H9 (cell line): ENCODE results near the gene CEP89. TPM values are rescaled to one million over a fixed set of nuclear protein-coding genes. Genes with fewer than 3 reads are reported as not detected.

ENCODE experiments used
- DNase-seq: peaks from one replicate; pipeline ENCODE4 v3.0.0-alpha.2; 2017
- H2AFZ ChIP-seq: one replicate; pipeline ENCODE4 v1.6.1; 2013; ENCODE audit warnings: mild to moderate bottlenecking, low read length, control low read depth, moderate library complexity
- H2AK5ac ChIP-seq: 2 replicates; pipeline ENCODE4 v1.6.1; 2013; ENCODE audit warnings: low read length, control low read depth, mixed read lengths; ENCODE audit not compliant: insufficient read length
- H2BK120ac ChIP-seq: one replicate; pipeline ENCODE4 v1.6.1; 2013; ENCODE audit warnings: low read depth, mild to moderate bottlenecking, low read length, control low read depth, inconsistent platforms; ENCODE audit not compliant: poor library complexity, severe bottlenecking
- H2BK12ac ChIP-seq: 2 replicates; pipeline ENCODE4 v1.6.1; 2013; ENCODE audit warnings: low read length, control low read depth, mixed read lengths, low read depth; ENCODE audit not compliant: insufficient read length
- H2BK15ac ChIP-seq: 2 replicates; pipeline ENCODE4 v1.6.1; 2013; ENCODE audit warnings: low read depth, low read length, control low read depth
- H2BK20ac ChIP-seq: one replicate; pipeline ENCODE4 v1.6.1; 2013; ENCODE audit warnings: low read depth, mild to moderate bottlenecking, low read length, control low read depth, inconsistent platforms; ENCODE audit not compliant: poor library complexity, severe bottlenecking
- H2BK5ac ChIP-seq: 2 replicates; pipeline ENCODE4 v1.6.1; 2013; ENCODE audit warnings: low read length, control low read depth, mixed read lengths; ENCODE audit not compliant: insufficient read length
- H3K14ac ChIP-seq: 2 replicates; pipeline ENCODE4 v1.6.1; 2013; ENCODE audit warnings: low read length, control low read depth; ENCODE audit not compliant: insufficient read depth
- H3K18ac ChIP-seq: 2 replicates; pipeline ENCODE4 v1.6.1; 2013; ENCODE audit warnings: low read depth, mild to moderate bottlenecking, mixed read lengths, low read length, control low read depth; ENCODE audit not compliant: insufficient read length
- H3K23ac ChIP-seq: 2 replicates; pipeline ENCODE4 v1.6.1; 2013; ENCODE audit warnings: low read length, control low read depth, mixed read lengths, low read depth; ENCODE audit not compliant: insufficient read length
- H3K23me2 ChIP-seq: 2 replicates; pipeline ENCODE4 v1.6.1; 2013; ENCODE audit warnings: low read depth, mild to moderate bottlenecking, mixed read lengths, low read length, control low read depth; ENCODE audit not compliant: insufficient read length, poor library complexity, severe bottlenecking
- H3K27ac ChIP-seq: 2 replicates; pipeline ENCODE4 v1.5.1; 2013; ENCODE audit warnings: low read length, control low read depth, mixed read lengths, low read depth; ENCODE audit not compliant: insufficient read length
- H3K27me3 ChIP-seq: 2 replicates; pipeline ENCODE4 v1.6.1; 2013; ENCODE audit warnings: low read length, control low read depth, inconsistent platforms; ENCODE audit not compliant: insufficient read depth
- H3K4ac ChIP-seq: 2 replicates; pipeline ENCODE4 v1.6.1; 2013; ENCODE audit warnings: low read depth, mild to moderate bottlenecking, control low read depth, inconsistent platforms, low read length, moderate library complexity
- H3K4me1 ChIP-seq: 2 replicates; pipeline ENCODE4 v1.6.1; 2013; ENCODE audit warnings: low read length, control low read depth, inconsistent platforms; ENCODE audit not compliant: insufficient read depth
- H3K4me2 ChIP-seq: 2 replicates; pipeline ENCODE4 v1.6.1; 2013; ENCODE audit warnings: low read length, control low read depth, mixed read lengths; ENCODE audit not compliant: insufficient read length, insufficient read depth
- H3K56ac ChIP-seq: 2 replicates; pipeline ENCODE4 v1.6.1; 2013; ENCODE audit warnings: low read depth, mild to moderate bottlenecking, mixed read lengths, low read length, control low read depth; ENCODE audit not compliant: insufficient read length
- H3K79me1 ChIP-seq: 2 replicates; pipeline ENCODE4 v1.6.1; 2013; ENCODE audit warnings: low read depth, mild to moderate bottlenecking, moderate library complexity, low read length, control low read depth, inconsistent platforms; ENCODE audit not compliant: insufficient read depth, poor library complexity, severe bottlenecking
- H3K79me2 ChIP-seq: 2 replicates; pipeline ENCODE4 v1.6.1; 2013; ENCODE audit warnings: low read length, control low read depth, inconsistent platforms; ENCODE audit not compliant: insufficient read depth
- H3K9ac ChIP-seq: 2 replicates; pipeline ENCODE4 v1.6.1; 2013; ENCODE audit warnings: low read length, control low read depth, mixed read lengths; ENCODE audit not compliant: insufficient read length; ENCODE audit errors: extremely low read depth
- H3K9me3 ChIP-seq: one replicate; pipeline ENCODE4 v1.6.1; 2013; ENCODE audit warnings: low read depth, low read length, inconsistent platforms; ENCODE audit not compliant: control insufficient read depth
- H3T11ph ChIP-seq: one replicate; pipeline ENCODE4 v1.6.1; 2013; ENCODE audit warnings: mild to moderate bottlenecking, low read length, control low read depth, inconsistent platforms
- H4K20me1 ChIP-seq: one replicate; pipeline ENCODE4 v1.6.1; 2013; ENCODE audit not compliant: control insufficient read depth, insufficient read length, insufficient read depth
- H4K5ac ChIP-seq: 2 replicates; pipeline ENCODE4 v1.6.1; 2013; ENCODE audit warnings: low read depth, mild to moderate bottlenecking, mixed read lengths, low read length, control low read depth; ENCODE audit not compliant: insufficient read length
- H4K8ac ChIP-seq: replicated peaks from 2 replicates; pipeline ENCODE4 v1.6.1; 2013; ENCODE audit warnings: low read length, control low read depth, mixed read lengths, low read depth; ENCODE audit not compliant: insufficient read length
- H4K91ac ChIP-seq: 2 replicates; pipeline ENCODE4 v1.6.1; 2013; ENCODE audit warnings: low read depth, mild to moderate bottlenecking, moderate library complexity, mixed read lengths, low read length, control low read depth; ENCODE audit not compliant: insufficient read length
- H3K27ac Mint-ChIP-seq, 3 experiments: 2 replicates in 2 of 3; 3 replicates in 1 of 3; pipeline ENCODE4 v1.8.0; 2020 to 2021; ENCODE audit warnings: mixed read lengths in 3 of 3, mild to moderate bottlenecking in 1 of 3, moderate library complexity in 1 of 3
- H3K27me3 Mint-ChIP-seq: 2 replicates; pipeline ENCODE4 v1.8.0; 2021; ENCODE audit warnings: low read depth, mild to moderate bottlenecking, moderate library complexity, mixed read lengths
- H3K36me3 Mint-ChIP-seq, 3 experiments: 2 replicates in 2 of 3; 3 replicates in 1 of 3; pipeline ENCODE4 v1.8.0; 2020 to 2021; ENCODE audit warnings: low read depth in 3 of 3, mixed read lengths in 3 of 3; ENCODE audit not compliant: insufficient read depth in 1 of 3
- H3K4me1 Mint-ChIP-seq, 2 experiments: 2 replicates each; pipeline ENCODE4 v1.8.0; 2020; ENCODE audit warnings: mixed read lengths in 2 of 2
- H3K4me3 Mint-ChIP-seq, 2 experiments: 2 replicates in 1 of 2; 3 replicates in 1 of 2; pipeline ENCODE4 v1.8.0; 2020 to 2021; ENCODE audit warnings: mild to moderate bottlenecking in 2 of 2, mixed read lengths in 2 of 2, moderate library complexity in 1 of 2
- H3K9me3 Mint-ChIP-seq, 2 experiments: 2 replicates in 1 of 2; 3 replicates in 1 of 2; pipeline ENCODE4 v1.8.0; 2020; ENCODE audit warnings: mild to moderate bottlenecking in 2 of 2, mixed read lengths in 2 of 2, moderate library complexity in 1 of 2
- WGBS: extraction: QIAGEN DNeasy Blood & Tissue Kit; methylation state at CpG from one replicate; pipeline ENCODE4 v1.1.7; 2013; ENCODE audit warnings: missing lambda C conversion rate, low lambda C conversion rate, mixed read lengths; ENCODE audit not compliant: insufficient read length; ENCODE audit errors: extremely low coverage; 5-methylcytosine and 5-hydroxymethylcytosine counted together
- total RNA-seq: library from RNA; stranded (reverse); gene quantifications from 2 replicates; pipeline ENCODE4 v1.2.1, GENCODE V29; 2021
- TF ChIP-seq, protein P1 (sequence below): fragments of 200-600 bp; sonication (generic); conservative IDR thresholded peaks from 3 replicates; pipeline ENCODE4 v1.8.0; 2021; ENCODE audit warnings: antibody characterized with exemption, mild to moderate bottlenecking

The CEP89 gene
- total RNA-seq, 1 experiment from 2014 or later, result 22.1 TPM

DNA sequence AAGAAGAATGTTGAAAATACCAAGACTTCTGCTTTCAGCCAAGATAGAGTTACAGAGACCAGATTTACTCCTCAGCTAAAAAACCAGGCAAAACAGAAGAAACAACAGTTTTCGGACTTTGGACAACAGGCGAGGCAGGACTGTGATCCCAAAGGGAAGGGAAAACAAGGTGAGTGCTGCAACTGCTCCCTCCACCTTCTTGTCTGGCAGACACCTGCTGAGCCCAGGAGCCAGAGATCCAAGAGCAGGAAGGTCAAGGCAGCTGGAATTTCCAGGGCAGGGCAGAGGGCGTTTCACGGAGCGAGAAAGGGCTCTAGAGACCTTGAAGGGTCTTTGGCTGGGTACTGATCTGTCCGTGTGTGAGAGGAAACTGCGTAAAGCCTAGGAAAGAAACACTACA is 69.3 kb downstream of the CEP89 start:
- Histone ChIP-seq H3K56ac (no peak overlapping the region), H3K27me3 (no peaks in the 10 kb centered on the region), H4K91ac (no peak overlapping the region), H2BK20ac (peak overlapping the region; percentile 3), H4K8ac (no peak overlapping the region), H2AFZ (no peak overlapping the region), H3K23me2 (no peaks in the 10 kb centered on the region), H4K20me1 (no peaks in the 10 kb centered on the region), H3K79me1 (no peaks in the 10 kb centered on the region), H2BK15ac (no peak overlapping the region), H3K9ac (no peak overlapping the region), H2BK5ac (no peak overlapping the region), H2BK12ac (no peak overlapping the region), H3K14ac (no peak overlapping the region), H3T11ph (no peak overlapping the region), H3K9me3 (no peaks in the 10 kb centered on the region), H3K4me1 (peaks cover 5% of the 10 kb centered on the region; the same call in 1 of the 2 replicates), H3K4me2 (peak overlapping the region; percentile 10), H4K5ac (no peak overlapping the region), H3K23ac (no peak overlapping the region), H2BK120ac (no peak overlapping the region), H3K4ac (no peak overlapping the region), H3K18ac (no peak overlapping the region), H3K27ac (no peak overlapping the region), H2AK5ac (no peak overlapping the region), H3K79me2 (no peaks in the 10 kb centered on the region)
- TF ChIP-seq, protein P1, sequence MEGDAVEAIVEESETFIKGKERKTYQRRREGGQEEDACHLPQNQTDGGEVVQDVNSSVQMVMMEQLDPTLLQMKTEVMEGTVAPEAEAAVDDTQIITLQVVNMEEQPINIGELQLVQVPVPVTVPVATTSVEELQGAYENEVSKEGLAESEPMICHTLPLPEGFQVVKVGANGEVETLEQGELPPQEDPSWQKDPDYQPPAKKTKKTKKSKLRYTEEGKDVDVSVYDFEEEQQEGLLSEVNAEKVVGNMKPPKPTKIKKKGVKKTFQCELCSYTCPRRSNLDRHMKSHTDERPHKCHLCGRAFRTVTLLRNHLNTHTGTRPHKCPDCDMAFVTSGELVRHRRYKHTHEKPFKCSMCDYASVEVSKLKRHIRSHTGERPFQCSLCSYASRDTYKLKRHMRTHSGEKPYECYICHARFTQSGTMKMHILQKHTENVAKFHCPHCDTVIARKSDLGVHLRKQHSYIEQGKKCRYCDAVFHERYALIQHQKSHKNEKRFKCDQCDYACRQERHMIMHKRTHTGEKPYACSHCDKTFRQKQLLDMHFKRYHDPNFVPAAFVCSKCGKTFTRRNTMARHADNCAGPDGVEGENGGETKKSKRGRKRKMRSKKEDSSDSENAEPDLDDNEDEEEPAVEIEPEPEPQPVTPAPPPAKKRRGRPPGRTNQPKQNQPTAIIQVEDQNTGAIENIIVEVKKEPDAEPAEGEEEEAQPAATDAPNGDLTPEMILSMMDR, result no peak
- no CpG with 5 or more reads among the region's 7 CpGs for WGBS
- DNase-seq, result peak; percentile 47
- Mint-ChIP-seq H3K9me3 (no peaks in the 10 kb centered on the region), H3K27me3 (no peaks in the 10 kb centered on the region), H3K27ac (peak overlapping the region in 2 of 3 experiments; percentile 30 to 49; a peak in 3 of 7 replicates), H3K4me1 (peaks cover 7 to 10% of the 10 kb centered on the region in 2 experiments), H3K4me3 (no peak overlapping the region; a peak in 1 of 5 replicates), H3K36me3 (peaks cover 6 to 11% (median 8%) of the 10 kb centered on the region in 3 experiments; a peak in 5 of 7 replicates)
